Stomach (tissue), 9 donors: ENCODE results near the gene KIF6. TPM values are rescaled to one million over a fixed set of nuclear protein-coding genes. Genes with fewer than 3 reads are reported as not detected.

ENCODE experiments used
- DNase-seq, 2 donors: peaks; one replicate each; pipeline versions ENCODE4 v3.0.0 to v3.0.0-alpha.2; 2013 to 2019
- H3K27ac ChIP-seq, 5 donors: fragments of 200-600 bp in 4 of 5; sonication (generic) in 4 of 5; one replicate each; pipeline ENCODE4 v1.5.1; 2013 to 2019; ENCODE audit warnings: mild to moderate bottlenecking in 1 of 5, moderate library complexity in 1 of 5
- H3K27me3 ChIP-seq, 3 donors: fragments of 200-600 bp; sonication (generic); one replicate each; pipeline ENCODE4 v1.5.1; 2017 to 2019; ENCODE audit warnings: mixed run types in 1 of 3
- H3K36me3 ChIP-seq, 4 donors: fragments of 200-600 bp; sonication (generic); 1 replicate in 3 of 4; 2 replicates in 1 of 4; pipeline ENCODE4 v1.5.1; 2016 to 2019
- H3K4me1 ChIP-seq, 4 donors: fragments of 200-600 bp; sonication (generic); one replicate each; pipeline ENCODE4 v1.5.1; 2016 to 2019
- H3K4me3 ChIP-seq, 4 donors: fragments of 200-600 bp; sonication (generic) in 3 of 4; one replicate each; pipeline ENCODE4 v1.5.1; 2016 to 2019; ENCODE audit warnings: mild to moderate bottlenecking in 1 of 4
- H3K9me3 ChIP-seq, 4 donors: fragments of 200-600 bp; sonication (generic); one replicate each; pipeline ENCODE4 v1.5.1; 2016 to 2019
- CTCF ChIP-seq, 7 experiments: fragments of 450-650 bp in 4 of 7; fragments of 200-600 bp in 3 of 7; sonication (generic) in 3 of 7; IDR thresholded peaks; one replicate each; pipeline ENCODE4 v1.5.1; 2016 to 2019; ENCODE audit warnings: antibody characterized with exemption in 7 of 7, control low read depth in 2 of 7, mild to moderate bottlenecking in 1 of 7
- EP300 ChIP-seq: sonication (generic); formaldehyde crosslinking; IDR thresholded peaks from one replicate; pipeline ENCODE4 v1.6.1; 2017; ENCODE audit warnings: antibody characterized with exemption
- POLR2A ChIP-seq, 4 donors: fragments of 450-650 bp; IDR thresholded peaks; one replicate each; pipeline ENCODE4 v1.6.1; 2016; ENCODE audit warnings: antibody characterized with exemption in 4 of 4, control low read depth in 2 of 4, mild to moderate bottlenecking in 1 of 4, moderate library complexity in 1 of 4
- POLR2AphosphoS5 ChIP-seq, 3 donors: sonication (generic); formaldehyde crosslinking; IDR thresholded peaks; one replicate each; pipeline ENCODE4 v1.6.1; 2016; ENCODE audit warnings: antibody characterized with exemption in 3 of 3
- WGBS, 5 donors: extraction: QIAGEN DNeasy Blood & Tissue Kit in 3 of 5; methylation state at CpG; one replicate each; pipeline versions ENCODE4 v1.1.5 to v1.1.7; 2013 to 2018; 5-methylcytosine and 5-hydroxymethylcytosine counted together
- intact Hi-C: fragments of 100-400 bp; cut with DNase I; formaldehyde crosslinking; loops from one replicate; pipeline ENCODE4 v1.15.1; 2023; ENCODE audit warnings: low total_unique reads
- polyA plus RNA-seq, 3 donors: library from polyadenylated mRNA; stranded (reverse); fragments of 200-250 nt; gene quantifications; one replicate each; pipeline ENCODE4 v1.2.3, GENCODE V29; 2013
- total RNA-seq, 5 donors: library from RNA; depleted of rRNA; stranded (reverse); fragments of >200 nt; gene quantifications; one replicate each; pipeline versions ENCODE4 v1.1.0 to v1.2.3, GENCODE V29; 2014 to 2016
- donor health status: healthy with polysubstance abuse.
- donor health status: Bipolar disorder and iron deficiency.
- donor health status: healthy.

KIF6 gene
- total and polyA plus RNA-seq, 8 donors, result 0.25 to 9.8 (median 0.37) TPM; not detected in 3

DNA sequence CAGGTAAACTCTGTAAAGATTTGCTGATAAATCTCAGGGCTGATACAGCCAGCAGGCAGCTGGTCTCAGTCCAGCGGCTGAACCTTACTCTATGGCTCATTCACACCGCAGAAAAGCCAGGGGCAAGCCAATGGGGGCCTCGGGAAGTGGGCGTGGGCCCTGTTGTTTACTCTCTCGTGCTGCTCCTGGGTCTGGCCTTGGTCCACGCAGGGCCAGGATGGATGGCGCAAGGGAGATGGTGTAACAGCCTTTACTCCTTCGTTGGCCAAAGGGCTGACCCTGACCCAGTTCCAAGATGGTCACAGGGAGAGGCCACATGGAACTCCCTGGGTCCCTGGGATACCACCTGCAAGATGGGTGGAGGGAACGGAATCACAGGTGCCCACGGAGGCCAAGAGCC is 427.1 kb downstream of the KIF6 start:
- DNase-seq, result peak; percentile 36 to 39
- Histone ChIP-seq H3K27me3 (peaks cover 0 to 14% (median 0%) of the 10 kb centered on the region in 3 donors), H3K9me3 (no peaks in the 10 kb centered on the region), H3K4me1 (peaks cover 0 to 19% (median 7%) of the 10 kb centered on the region in 4 donors), H3K4me3 (no peak overlapping the region), H3K27ac (no peak overlapping the region), H3K36me3 (no peaks in the 10 kb centered on the region)
- WGBS, 5 donors, result 16 to 54% (median 34%) methylated on average over 4 to 10 of the region's 10 CpGs
- intact Hi-C loops, result no loop called here
- TF ChIP-seq POLR2AphosphoS5 (IDR thresholded peaks at IDR 0.05) (no peak), EP300 (no peak), CTCF (IDR thresholded peaks at IDR 0.05) (no peak), POLR2A (IDR thresholded peaks at IDR 0.05) (no peak)

DNA sequence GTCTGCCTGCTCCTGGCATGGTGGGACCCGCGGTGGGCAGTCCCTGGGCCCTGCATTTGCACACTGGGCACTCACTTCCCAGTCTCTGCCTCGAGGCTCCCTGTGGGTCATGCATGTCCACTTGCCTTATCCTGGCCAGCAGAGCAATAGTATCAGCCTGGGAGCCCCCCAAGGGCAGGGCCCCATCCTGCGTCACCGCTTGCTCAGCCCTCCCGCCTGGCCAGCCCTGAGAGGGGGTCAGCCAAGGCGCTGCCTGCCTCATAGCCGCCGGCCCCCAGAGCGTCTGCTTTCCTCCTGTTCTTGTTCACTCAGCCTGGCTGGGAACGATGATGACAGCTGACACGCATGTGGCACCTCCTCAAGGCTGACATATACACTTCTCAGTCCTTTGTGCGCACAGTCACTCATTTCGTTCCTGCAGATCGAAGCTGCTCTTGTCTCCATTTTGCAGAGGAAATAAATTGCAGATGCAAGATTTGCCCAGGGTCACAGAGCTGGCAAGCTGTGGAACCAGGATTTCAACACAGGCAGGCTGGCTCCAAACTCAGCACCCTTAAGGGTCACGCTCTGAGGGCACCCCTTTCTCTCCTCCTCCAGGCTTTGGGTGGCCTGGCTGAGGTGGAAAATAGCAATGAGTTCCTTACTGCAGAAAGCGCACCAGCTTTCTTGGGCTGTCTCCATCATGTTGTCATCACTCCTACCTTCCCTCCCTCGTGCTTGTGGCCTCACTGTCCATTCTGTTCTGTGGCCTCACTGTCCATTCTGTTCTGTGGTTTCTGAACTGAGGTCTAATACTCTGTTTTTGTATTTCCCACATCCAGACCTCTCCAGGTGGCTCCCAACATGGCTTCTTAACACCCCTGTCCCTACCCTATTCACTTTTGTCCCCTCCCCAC is 428.2 kb downstream of the KIF6 start:
- H3K4me1 ChIP-seq, result peaks cover 0 to 15% (median 5%) of the 10 kb centered on the region in 4 donors
- TF ChIP-seq CTCF (IDR thresholded peaks at IDR 0.05) (no peak), POLR2A (IDR thresholded peaks at IDR 0.05) (no peak), EP300 (no peak), POLR2AphosphoS5 (IDR thresholded peaks at IDR 0.05) (no peak)
- H3K4me3 ChIP-seq, result no peak overlapping the region
- no peaks in the 10 kb centered on the region for H3K36me3 ChIP-seq
- H3K27me3 ChIP-seq, result peaks cover 0 to 14% (median 0%) of the 10 kb centered on the region in 3 donors
- peak in 1 of 2 donors; percentile 72 for DNase-seq
- intact Hi-C loops, result no loop called here
- peak overlapping the region in 1 of 5 donors; percentile 34 for H3K27ac ChIP-seq
- 67 to 84% (median 76%) methylated on average over 14 to 18 of the region's 18 CpGs for WGBS, 5 donors
- H3K9me3 ChIP-seq, result no peaks in the 10 kb centered on the region

DNA sequence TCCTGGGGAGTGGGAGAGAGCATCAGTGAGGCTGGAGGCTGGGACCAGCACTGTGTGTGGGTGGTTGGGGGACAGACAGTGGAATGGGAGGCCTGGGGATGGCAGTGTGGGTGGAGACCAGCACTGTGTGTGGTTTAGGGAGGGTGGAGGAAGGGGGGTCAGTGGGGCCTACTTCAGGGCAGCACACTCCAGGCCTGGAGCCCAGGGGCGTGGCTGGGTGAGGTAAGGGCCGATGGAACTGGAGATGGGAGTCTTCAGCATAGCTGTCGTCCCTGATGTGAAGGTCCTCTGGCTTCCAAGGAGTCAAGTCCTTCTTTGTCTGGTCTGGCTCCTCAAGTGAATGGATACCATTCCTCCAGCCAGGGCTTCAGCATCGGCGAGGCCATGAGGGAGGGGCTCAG is 429.6 kb downstream of the KIF6 start:
- Histone ChIP-seq H3K36me3 (no peaks in the 10 kb centered on the region), H3K27ac (no peak overlapping the region), H3K4me1 (peaks cover 0 to 15% (median 5%) of the 10 kb centered on the region in 4 donors), H3K27me3 (peaks cover 0 to 14% (median 0%) of the 10 kb centered on the region in 3 donors), H3K9me3 (no peaks in the 10 kb centered on the region), H3K4me3 (no peak overlapping the region)
- 53 to 69% (median 66%) methylated on average over 5 of the region's 5 CpGs for WGBS, 5 donors
- intact Hi-C loops, result no loop called here
- peak in 1 of 2 donors; percentile 79 for DNase-seq
- TF ChIP-seq CTCF (IDR thresholded peaks at IDR 0.05) (no peak), EP300 (no peak), POLR2AphosphoS5 (IDR thresholded peaks at IDR 0.05) (no peak), POLR2A (IDR thresholded peaks at IDR 0.05) (no peak)

DNA sequence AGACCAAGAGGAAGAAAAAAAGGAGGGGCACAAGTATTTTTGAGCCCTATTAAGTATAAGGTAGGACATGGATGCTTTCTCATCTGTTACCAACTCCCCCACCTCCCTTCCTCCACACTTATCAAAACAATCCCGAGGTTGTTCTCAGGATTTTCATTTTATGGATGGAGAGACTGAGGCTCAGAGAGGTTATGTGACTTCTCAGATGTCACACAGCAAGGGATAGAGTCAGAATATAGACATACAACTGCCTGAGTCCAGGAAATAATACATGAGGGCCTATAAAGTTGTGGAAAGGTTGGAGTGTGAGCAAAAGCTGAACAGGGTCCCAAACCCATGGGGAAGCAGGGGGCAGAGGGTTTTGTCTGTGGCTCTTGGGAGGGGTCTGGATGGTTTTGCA is 430.3 kb downstream of the KIF6 start:
- TF ChIP-seq POLR2AphosphoS5 (IDR thresholded peaks at IDR 0.05), result no peak
- TF ChIP-seq POLR2A (IDR thresholded peaks at IDR 0.05), result no peak
- no peak for TF ChIP-seq EP300
- no peak for TF ChIP-seq CTCF (IDR thresholded peaks at IDR 0.05)
- Histone ChIP-seq H3K36me3 (no peaks in the 10 kb centered on the region), H3K27me3 (peaks cover 0 to 10% (median 0%) of the 10 kb centered on the region in 3 donors), H3K4me1 (peaks cover 0 to 15% (median 5%) of the 10 kb centered on the region in 4 donors), H3K9me3 (no peaks in the 10 kb centered on the region), H3K27ac (no peak overlapping the region), H3K4me3 (no peak overlapping the region)
- DNase-seq, result no peak
- intact Hi-C loops, result no loop called here
- 59 to 93% (median 65%) methylated on average over 1 of the region's 1 CpG for WGBS, 5 donors
